NCI-H2227 (cell line): ENCODE data around the gene TRPC4AP.
"Not testable (repeated sequence)": the region's sequence is repeated elsewhere in the genome, so short reads cannot be mapped to it uniquely, and the experiment has no call there.

Experiments used
- DNase-seq: peaks from one replicate; lab custom pipeline; 2025; ENCODE audit not compliant: unreplicated experiment; lab: John Stamatoyannopoulos, UW

Gene TRPC4AP

DNA sequence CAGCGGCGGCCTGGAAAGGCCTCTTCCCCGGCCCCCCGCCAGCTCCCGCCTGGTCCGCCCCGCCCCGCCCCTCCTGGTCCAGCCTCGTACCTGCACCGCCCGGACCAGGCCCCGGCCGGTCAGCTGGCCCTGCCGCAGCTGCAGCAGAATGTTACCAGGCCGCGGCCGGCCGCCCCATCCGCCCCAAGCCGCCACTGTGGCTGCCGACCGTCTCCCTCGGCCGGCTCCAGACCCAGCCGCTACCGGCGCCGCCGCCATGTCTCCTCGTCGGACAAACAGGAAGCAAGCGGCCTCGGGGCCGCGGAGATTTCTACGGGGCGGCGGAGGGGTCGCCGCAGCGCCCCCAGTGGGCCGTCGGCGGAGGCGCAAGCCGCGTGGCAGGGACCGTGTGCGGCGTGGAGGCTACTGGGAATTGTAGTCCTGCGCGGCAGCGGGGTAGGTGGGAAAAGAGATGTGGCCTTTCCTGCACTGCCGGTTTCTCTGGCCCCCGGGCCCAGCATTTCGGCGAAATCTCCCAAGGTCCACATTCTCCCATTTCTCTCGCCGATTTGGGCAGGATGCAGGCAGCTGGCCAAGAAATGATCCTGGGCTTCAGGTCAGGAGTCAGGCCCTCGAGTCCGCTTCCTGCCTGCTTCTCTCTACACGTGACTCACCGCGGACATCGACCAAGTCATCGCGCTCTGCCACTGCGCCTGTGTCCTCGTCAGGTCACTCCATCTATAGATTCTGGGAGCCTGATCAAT, at the start of gene TRPC4AP:
TRPC4AP (minus strand) TSS at position 284 of the 743 bp plus-strand sequence; CDS start at position 258, 26 bp downstream.
- DNase-seq, result peak; percentile 95

DNA sequence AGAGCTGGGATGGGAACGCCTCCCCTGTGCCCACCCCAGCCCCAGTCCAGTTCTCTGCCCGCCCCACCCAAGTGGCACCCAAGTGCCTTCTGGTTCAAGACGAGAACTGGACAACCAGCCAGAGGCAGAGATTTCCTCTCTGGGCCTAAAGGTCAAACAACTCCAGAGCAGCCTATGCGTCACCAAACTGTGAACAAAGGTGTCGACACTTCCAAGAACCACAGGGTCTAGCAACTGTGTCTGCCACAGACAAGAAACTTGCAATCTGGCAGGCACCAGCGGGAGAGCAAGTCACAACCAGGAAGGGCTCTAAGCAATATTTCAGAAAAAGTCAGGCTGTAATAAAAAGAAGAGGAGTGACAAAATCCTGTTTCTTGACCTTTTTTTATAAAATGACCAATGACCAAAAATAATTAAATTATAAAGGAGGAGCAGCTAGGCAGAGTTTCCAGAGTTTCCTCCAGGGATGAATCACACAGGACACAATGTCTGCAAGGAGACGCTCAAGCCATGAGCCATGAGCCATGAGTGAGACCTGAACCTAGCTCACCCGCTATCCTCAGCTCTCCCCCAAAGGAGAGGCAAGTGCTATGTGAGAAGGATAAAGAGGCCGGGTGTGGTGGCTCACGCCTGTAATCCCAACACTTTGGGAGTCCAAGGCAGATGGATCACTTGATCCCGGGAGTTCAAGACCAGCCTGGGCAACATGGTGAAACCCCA, 43.4 kb upstream of the TRPC4AP start:
- DNase-seq, result no peak

DNA sequence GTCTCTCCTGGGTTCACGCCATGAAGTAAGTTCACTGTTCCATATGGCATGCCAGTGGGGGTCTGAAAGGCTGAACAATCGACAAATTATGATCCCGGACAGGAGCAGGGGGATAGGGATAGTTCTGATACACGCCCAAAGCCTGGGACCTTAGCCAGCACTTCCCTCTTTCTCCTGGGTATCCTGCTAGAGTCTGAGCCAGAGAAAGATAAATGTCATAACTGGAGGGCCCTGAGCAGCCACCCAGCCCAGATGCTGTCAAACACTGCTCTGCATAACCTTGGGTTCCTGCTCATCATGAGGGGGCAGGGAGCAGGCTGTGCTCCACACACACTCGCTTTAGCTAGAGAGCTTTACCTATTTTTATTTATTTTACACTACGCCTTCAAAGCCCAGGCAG, 42.3 kb upstream of the TRPC4AP start:
- no peak for DNase-seq

GRCh38 chr20:35134472-35134871, 41.9 kb upstream of the TRPC4AP start:
- DNase-seq, result no peak

- no peak for DNase-seq
These were observed 41.1 kb upstream of the TRPC4AP start for GRCh38 chr20:35133735-35134134.

DNA sequence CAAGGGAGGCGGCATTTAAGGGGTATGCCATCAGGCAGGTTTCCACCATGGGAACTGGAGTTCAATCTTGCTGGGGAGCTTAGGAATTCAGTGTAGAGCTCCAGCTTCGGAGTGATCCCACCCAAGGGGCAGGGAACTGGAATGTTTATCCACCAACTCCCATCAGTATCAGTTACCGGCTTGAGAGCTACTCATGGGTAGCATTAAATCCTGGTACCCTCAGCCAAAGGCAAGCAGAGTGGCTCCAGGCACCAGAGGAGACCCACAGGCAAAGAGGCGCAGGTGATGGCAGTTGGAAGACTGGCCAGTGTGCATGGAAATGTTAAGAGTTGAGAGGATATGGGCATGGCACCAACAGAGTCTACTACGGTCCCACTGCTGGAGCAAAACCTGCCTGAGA, 40.4 kb upstream of the TRPC4AP start:
- no peak for DNase-seq

DNA sequence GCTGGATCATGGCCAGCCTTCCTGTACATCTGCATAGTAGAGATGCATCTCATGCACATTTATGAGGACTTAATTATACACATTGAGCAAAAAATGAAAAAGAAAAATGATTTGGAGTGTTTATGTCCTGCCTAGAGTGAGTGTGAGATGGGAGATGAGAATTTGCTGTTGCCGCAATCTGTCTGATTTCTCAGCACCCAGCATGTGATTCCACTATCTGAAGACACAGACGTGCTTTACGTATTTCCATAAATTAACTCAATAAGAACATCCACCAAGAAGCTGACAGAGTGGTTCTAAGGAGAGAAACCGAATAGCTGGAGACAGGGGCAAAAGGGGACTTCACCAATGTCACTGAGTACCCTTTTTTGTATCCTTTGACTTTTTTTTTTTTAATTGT, 39.3 kb upstream of the TRPC4AP start:
- no peak for DNase-seq

- DNase-seq, result no peak
These were observed 37.1 kb upstream of the TRPC4AP start for GRCh38 chr20:35129647-35130069.

DNA sequence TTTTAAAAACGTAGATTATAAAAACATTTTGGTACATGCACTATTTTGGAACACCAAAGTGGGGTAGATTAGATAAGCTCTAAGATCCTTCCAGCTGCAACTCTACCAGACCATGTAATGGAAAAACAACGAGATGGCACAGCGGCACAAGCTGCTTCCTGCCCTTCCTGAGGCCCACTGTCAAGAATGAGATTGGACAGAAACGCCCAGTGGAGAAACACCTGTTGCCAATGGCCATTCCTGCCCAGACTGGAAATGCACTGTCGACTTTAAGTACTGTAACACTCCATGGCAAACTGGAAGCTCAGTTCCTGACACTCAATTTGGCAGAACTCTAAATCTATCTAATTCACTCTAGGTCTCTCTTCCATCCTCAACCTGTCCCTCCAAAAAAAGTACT, 33.1 kb upstream of the TRPC4AP start:
- no peak for DNase-seq

DNA sequence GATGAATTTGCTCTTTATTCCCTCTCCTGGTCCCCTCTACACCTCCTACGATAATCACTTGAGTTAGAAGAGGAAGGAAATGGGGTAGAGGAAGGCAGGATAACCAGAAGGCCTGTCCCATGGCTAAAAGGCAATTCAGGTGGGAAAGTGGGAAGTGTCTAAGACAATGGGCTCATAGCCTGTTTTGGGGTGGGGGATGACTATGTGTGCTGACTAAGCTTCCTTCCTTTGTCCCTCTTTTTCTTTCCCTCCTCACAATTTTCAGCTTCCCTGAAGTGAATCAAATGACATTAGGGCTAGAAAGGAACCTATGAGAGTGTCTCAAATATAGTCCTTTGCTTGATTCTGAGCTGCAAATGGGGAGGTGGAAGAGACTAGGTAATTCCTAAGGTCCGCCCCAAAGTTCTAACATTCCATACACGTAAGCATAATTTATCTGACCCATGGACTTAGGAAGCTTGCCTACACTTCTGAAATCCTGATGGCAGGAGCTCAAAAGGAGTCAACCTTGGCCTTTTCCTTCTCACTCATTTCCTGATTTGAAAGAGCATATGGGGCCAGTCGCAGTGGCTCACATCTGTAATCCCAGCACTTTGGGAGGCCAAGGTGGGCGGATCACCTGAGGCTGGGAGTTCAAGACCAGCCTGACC, 30.3 kb upstream of the TRPC4AP start:
- DNase-seq, result no peak

DNA sequence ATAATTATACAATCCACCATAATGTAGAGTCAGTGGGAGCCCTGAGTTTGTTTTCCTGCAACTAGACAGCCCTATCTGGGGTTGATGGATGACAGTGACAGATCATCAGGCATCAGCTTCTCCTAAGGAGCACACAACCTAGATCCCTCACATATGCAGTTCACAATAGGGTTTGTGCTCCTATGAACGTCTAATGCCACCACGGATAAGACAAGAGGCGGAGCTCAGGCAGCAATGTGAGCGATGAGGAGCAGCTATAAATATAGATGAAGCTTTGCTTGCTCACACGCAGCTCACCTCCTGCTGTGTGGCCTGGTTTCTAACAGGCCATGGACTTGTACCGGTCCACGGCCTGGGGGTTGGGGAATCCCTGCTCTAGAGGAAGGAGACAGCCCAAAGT, 28.6 kb upstream of the TRPC4AP start:
- DNase-seq, result no peak

- no peak for DNase-seq
These were observed 27.6 kb upstream of the TRPC4AP start for GRCh38 chr20:35120012-35120701.

DNA sequence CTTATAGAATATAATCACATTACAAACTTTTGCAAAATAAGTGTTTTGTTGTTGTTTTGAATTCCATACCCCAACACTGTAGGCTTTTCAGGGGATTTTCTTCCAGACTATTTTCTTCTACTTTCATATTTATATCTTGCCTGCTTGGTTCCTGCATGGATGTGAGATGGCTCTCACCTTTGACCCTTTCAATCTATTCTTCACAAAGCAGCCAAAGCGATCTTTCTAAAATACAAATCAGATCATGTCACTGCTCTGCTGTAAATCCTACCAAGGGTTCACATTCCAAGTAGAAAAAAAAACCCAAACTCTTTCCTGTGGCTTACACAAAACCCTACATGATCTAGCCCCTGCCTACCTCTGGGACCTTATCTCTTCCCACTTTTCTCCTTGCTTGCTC, 25.0 kb upstream of the TRPC4AP start:
- no peak for DNase-seq

DNA sequence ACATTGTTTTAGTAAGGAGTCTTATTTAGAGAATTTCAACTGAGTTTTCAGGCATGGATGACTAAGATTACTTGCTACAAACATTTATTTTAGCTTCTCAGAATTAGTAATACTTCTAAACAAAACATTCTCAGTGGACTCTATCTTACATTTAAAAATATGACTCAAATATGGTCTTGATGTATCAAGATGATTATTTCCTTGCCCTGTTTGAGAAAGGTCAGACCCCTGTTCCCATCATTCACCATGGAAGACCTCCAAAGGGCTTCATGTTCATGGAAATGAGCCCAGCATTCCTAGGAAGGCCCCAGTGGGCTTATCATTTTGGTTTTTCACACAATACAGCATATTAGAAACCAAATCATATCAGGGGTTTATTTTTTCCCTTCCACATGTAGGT, 24.6 kb upstream of the TRPC4AP start:
- DNase-seq, result no peak

GRCh38 chr20:35116258-35116657, 23.7 kb upstream of the TRPC4AP start:
- no peak for DNase-seq

GRCh38 chr20:35115606-35116005, 23.0 kb upstream of the TRPC4AP start:
- DNase-seq, result no peak

- DNase-seq, result not testable (repeated sequence)
These were observed 19.7 kb upstream of the TRPC4AP start for GRCh38 chr20:35112276-35112675.

- DNase-seq, result no peak
These were observed 18.7 kb upstream of the TRPC4AP start for GRCh38 chr20:35111141-35111888.

DNA sequence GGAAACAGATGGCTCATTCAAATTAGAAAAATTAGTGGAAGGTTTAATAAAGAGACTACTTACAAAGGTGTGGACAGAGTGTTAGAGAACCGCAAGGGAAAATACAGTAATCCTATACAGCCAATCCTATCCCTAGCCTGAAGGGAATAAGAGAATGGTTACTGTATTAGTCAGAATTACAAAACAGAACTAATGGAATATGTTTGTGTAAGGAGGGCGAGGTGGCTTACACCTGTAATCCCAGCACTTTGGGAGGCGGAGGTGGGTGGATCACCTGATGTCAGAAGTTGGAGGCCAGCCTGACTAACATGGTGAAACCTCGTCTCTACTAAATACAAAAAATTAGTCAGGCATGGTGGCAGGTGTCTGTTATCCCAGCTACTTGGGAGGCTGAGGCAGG, 16.3 kb upstream of the TRPC4AP start:
- DNase-seq, result no peak

GRCh38 chr20:35106827-35107380, 14.3 kb upstream of the TRPC4AP start:
- DNase-seq, result no peak
